NCI-H774 (cell line): ENCODE data around the gene RTN4.
"Not testable (repeated sequence)": the region's sequence is repeated elsewhere in the genome, so short reads cannot be mapped to it uniquely, and the experiment has no call there.

ENCODE experiments used
- DNase-seq: peaks from one replicate; lab custom pipeline; 2025; lab: John Stamatoyannopoulos, UW

The RTN4 gene

DNA sequence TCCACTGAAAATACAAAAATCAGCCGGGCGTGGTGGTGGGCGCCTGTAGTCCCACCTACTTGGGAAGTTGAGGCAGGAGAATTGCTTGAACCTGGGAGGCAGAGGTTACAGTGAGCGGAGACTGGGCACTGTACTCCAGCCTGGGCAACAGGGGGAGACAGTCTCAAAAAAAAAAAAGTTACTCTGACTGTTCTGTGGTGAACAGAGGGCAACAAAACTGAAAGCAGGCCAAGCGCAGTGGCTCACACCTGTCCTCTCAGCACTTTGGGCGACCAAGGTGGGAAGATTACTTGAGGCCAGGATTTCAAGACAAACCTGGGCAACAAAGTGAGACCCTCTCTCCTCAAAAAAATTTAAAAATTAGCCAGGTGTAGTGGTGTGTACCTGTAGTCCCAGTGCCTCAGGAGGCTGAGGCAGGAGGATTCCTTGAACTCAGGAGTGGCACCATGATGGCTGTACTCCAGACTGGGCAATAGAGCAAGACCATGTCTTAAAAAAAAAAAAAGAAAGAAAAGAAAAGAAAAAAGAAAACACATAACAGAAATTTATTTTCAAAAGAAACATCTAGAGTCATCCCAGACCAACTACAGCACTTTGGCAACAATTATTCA, 13.6 kb upstream of the RTN4 start:
- DNase-seq = no peak

DNA sequence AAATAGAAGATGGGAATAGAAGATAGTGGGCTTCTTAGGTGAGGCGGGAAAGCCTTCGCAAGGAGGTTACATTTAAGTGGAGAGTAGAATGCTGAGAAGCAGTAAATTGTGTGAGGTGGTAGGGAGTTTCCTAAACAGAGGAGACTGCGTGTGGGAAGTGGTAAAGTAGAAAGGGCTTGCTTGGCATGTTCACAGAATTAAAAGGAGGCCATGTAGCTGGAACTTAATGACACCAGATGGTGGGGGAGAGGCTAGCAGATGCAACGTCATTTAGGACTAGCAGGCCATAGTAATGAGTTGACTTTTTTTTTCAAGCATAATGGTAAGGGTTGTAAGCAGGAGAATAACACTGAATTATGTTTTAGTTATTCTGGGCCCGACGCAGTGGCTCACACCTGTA, 13.0 kb upstream of the RTN4 start:
- DNase-seq = no peak

GRCh38 chr2:55062754-55063153, 12.5 kb upstream of the RTN4 start:
- no peak for DNase-seq

DNA sequence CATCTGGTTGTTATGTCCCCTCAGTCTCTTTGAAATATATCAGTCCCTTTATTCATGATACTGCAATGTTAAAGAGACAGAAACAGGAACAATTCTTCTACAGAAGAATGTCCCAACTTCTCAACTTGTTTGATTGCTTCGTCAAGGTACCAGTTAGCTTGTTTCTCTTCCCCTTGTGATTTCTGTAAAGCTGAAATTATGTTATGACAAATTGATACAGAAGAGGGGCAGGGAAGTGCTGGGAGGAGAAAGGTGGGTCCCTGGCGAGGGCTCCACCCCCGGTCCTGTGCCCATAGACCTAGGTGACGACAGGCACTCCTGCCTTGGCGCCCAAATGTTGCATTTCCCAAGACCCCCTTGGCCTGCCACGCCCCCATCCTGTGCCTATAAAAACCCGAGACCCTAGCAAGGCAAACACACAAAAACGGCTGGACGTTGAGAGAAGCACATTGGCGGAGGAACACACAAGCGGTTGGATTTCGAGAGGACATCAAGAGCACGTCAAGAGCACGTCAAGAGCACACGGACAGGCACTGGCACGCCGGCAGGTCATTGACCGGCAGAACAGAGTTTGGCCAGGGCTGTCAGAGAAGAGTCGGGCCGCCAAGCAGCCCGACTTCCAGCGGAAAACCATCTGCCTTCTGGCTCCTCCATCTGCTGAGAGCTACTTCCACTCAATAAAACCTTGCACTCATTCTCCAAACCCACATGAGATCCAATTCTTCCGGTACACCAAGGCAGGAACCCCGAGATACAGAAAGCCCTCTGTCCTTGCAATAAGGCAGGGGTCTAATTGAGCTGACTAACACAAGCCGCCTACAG, 11.5 kb upstream of the RTN4 start:
- DNase-seq = no peak

DNA sequence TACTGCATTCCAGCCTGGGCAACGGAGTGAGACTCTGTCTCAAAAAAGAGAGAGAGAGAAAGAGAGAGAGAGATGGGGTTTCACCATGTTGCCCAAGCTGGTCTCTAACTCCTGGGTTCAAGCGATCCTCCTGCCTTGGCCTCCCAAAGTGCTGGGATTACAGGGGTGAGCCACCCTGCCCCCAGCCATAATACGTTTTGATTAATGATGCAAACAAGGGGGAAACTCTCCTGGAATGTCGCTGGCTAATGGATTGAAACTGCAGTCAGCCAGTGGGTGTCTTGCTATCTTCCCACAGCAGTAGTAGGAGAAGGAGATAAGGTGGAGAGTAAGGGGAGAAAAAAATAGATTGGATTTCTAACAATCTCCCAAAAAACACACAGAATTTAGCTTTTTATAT, 9.5 kb upstream of the RTN4 start:
- DNase-seq = no peak

GRCh38 chr2:55057474-55057873, 7.2 kb upstream of the RTN4 start:
- DNase-seq = no peak

DNA sequence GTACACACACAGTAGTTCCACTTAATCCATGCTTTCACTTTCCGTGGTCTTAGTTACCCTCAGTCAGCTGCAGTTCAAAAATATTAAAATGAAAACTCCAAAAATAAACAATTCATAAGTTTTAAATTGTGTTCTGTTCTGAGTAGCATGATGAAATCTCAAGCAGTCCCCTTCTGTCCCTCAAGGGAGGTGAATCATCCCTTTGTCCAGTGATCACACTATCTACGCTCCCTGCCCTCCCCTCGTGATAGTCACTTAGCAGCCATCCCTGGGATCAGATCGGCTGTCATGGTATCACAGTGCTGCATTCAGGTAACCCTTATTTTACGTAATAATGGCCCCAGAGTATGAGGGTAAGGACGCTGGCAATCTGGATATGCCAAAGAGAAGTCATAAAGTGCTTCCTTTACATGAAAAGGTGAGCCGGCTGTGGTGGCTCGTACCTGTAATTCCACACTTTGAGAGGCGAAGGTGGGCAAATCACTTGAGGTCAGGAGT, 5.8 kb upstream of the RTN4 start:
- DNase-seq = no peak

- no peak for DNase-seq
Observed at GRCh38 chr2:55054106-55054875, 4.0 kb upstream of the RTN4 start.

DNA sequence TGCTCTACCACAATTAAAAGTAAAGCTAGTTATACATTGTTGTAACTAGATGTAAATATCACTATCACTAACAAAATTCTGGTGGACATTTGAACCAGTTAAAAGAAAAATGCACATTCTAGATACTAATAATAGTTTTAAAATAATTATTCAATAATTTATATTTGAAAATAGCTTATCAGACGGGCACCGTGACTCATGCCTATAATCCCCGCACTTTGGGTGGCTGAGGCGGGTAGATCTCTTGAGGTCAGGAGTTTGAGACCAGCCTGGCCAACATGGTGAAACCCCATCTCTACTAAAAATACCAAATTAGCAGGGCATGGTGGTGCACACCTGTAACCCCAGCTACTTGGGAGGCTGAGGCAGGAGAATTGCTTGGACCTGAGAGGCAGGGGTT, 3.0 kb upstream of the RTN4 start:
- not testable (repeated sequence) for DNase-seq

DNA sequence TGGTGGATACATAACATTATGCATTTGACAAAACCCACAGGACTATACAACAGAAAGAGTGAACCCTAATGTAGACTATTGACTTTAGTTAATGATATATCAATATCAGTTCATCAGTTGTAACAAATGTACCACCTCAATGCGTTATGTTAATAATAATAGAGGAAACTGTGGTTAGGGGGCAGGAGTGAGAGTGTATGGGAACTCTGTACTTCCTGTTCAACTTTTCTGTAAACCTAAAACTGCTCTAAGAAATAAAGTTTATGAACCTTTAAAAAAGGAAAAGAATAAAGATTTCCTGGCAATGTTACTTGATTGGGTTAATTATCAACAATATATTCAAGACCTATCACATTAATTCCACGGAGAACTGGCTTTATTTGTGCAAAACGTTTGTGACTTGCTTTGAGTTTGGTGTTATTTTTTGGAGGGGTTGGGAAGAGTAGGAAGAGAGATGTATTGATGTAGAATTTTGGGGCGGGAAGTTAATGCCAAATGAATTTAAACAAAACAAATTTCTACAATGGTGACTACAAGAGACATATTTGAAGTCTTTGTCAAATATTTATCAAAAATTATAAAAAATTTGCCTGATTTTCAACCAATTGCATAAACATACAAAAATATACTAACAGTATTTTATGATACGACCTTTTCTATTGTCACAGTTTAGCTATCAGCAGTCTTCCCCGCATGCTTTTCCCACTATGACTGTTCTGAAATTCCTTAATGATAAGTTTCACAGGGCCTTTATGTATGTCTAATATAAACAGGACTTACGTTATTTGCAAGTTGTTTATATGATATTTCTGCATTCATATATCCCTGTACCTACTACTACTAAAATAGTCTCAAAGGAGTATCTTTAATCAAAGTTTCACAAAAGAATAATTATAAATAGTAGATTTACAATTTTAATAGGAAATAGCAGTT, 2.1 kb upstream of the RTN4 start:
- DNase-seq = no peak

DNA sequence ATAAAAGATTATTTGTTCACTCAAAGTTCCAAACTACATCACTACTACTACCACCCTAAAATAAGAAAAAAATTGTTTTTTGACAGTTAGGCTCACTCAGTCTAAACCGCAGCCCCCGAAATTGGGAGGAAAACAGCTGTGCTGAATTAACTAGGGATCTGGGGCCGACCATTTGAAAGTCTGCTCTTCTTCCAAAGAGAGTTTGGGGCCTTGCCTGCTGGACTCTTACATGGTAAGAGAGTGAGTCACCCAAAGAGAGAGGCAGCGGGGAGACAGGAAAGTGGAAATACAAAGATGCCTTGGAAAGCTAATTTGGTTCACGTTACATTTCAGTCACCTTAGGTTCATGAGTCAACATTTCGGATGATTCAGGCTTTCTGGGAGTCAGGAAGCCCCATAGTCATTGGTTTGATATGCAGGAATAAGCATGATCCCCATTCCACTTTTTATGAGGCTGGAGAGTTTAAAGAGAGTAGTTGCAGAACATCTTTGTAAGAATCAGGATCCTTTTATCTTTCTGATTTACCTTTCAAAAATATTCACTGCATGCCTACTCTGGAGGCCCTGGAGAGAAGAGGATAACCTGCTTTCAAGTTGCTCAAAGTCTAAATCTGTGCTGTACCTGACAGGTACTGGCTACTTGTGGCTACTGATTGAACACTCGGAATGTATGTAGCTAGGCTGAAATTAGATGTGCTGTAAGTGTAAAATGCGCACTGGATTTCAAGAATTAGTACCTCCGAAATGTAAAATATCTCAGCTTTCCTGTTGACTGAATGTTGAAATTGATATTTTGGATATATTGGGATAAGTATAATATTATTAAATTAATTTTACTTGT, 995 bp upstream of the RTN4 start:
- peak; percentile 37 for DNase-seq

- no peak for DNase-seq
Observed at GRCh38 chr2:55049821-55050099, 491 bp downstream of the RTN4 start.

DNA sequence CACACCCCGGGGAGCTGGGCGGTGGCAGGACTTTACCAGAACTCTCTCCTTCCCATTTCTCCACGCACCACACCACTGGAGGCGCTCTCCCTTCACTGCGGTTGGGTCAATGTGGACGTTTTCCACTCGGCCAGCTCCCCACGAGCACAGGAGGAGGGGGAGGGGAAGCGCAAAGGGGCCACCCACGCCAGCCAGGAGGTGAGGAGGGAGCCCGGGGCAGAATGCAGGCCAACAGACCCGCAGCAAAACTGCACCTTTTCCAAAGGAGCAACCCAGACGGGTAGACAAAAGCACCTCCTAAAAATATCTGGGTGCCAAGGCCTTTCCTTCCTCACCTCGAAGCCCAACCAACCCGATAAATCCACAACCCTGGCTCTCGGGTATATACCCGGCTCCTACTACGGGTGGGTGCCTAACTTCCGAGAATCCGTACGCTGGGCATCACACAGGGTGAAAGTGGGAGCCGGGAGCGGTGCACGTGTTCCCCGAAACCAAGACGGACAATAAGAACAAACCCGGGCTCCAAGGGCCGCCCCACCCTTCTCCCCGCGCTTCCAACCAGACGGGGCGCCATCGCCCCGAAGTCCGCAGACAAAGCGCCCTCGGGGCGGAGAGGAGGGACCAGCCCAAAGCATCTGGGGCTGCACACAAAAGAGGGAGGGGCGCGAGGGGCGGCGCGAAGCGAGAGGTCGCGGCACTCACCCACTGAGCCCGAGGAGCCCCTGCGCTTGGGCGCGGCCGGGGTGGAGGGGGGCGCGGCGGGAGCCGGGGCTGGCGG, 1.0 kb downstream of the RTN4 start:
- peak; percentile 35 for DNase-seq

DNA sequence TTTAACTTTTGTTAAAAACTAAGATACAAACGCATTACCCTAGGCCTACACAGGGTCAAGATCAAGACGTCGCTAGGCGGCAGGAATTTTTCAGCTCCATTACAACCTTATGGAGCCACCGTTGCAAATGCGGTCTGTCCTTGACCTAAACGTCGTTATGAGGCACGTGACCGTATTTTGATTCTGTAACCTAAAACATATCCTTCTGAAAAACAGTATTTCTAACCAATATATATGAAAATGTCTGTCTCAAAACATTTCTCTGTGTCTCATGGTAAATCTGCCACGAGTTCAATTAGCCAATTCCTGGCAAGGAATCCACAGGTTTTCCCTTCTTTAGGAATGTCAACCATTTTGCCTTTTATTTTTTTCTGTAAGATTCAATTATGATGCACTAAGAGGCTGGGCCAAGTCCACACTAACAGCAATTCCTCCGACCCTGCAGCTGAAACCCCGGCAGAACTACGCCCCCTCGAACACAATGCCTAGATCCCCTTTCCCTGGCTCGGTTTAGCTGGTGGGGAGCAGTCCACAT, 1.7 kb downstream of the RTN4 start:
- no peak for DNase-seq

DNA sequence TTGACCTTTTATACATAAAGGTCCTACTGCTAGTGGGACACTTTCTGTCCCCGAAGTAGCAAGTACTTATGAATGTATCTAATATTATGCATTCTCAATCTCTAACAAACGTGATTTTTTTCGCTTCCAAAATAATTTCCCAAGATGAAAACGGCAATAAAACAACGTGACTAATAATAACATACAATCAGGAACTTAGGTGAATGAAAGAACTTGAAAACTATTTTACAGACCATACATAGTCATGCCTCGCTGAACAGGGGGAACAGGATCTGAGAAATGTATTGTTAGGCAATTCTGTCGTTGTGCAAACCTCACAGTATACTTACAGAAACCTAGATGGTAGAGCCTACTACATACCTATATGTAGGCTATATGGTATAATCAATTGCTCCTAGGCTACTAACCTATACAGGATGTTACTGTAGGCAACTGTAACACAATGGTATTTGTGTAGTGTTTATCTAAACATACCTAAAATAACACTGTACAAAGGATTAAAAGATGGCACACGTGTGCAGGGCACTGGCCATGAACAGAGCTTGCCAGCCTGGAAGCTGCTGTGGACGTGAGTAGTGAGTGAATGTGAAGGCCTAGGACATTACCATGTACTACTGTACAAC, 2.5 kb downstream of the RTN4 start:
- DNase-seq = no peak

DNA sequence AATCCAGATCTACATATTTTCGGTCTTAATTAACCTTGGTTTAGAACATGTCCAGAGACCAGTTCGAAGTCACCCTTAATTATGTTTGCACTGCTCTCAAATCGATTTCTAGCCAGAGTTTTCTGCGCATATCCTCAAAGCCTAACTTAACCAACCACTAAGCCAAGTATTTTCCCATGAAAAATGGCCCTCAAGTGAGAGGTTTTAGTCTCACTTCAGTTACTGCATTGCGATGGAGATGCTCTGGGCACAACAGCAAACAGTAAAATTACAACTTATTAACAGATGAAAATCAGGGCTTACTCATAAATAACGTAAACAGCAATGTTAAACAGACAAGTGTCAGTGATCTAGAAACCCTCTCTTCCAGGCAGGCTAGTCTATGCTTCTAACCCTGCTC, 4.5 kb downstream of the RTN4 start:
- no peak for DNase-seq

- no peak for DNase-seq
Observed at GRCh38 chr2:55043841-55044240, 6.4 kb downstream of the RTN4 start.

- no peak for DNase-seq
Observed at GRCh38 chr2:55038428-55038827, 11.8 kb downstream of the RTN4 start.

- no peak for DNase-seq
Observed at GRCh38 chr2:55035716-55036115, 14.5 kb downstream of the RTN4 start.

GRCh38 chr2:55033921-55034320, 16.3 kb downstream of the RTN4 start:
- no peak for DNase-seq
